ENCODE measurements around the gene ANKRD6. TPM values are rescaled to one million over a fixed set of nuclear protein-coding genes. Genes with fewer than 3 reads are reported as not detected.

The ANKRD6 gene
- total and polyA plus RNA-seq, 8 donors = 6.3 to 14.7 (median 9.6) TPM

DNA sequence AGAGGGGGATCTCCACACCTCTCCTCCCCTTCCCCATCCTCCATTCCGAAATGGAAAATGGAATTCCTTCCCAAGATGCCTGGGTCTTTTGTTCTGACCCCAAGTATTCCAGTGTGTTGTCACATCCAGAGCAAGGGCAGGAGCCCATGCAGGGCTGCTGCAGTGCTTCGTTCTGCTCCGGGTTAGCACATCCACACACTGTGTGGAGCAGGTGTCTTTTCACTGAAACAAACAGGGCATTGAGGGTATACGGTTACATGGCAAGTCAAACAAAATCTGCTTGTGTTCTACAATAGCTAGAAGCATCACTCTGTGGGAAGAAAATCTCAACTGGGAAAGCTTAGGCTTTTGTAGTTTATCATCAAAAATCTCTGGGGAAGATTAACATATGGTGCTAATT is 148.7 kb downstream of the ANKRD6 start:
- no peak overlapping the region for H3K4me3 ChIP-seq
- no peaks in the 10 kb centered on the region for H3K4me1 ChIP-seq
- H3K36me3 ChIP-seq = no peaks in the 10 kb centered on the region
- no peak for DNase-seq
- no peak for ATAC-seq
- FAIRE-seq = no peak
- 85 to 89% methylated on average over 4 of the region's 4 CpGs for WGBS, 2 donors
- intact Hi-C loops (cut with DNase I) = no loop called here
- H3K9me3 ChIP-seq = no peaks in the 10 kb centered on the region
- H3K27ac ChIP-seq = no peak overlapping the region
- H3K27me3 ChIP-seq = no peaks in the 10 kb centered on the region
- TF ChIP-seq, protein P1, sequence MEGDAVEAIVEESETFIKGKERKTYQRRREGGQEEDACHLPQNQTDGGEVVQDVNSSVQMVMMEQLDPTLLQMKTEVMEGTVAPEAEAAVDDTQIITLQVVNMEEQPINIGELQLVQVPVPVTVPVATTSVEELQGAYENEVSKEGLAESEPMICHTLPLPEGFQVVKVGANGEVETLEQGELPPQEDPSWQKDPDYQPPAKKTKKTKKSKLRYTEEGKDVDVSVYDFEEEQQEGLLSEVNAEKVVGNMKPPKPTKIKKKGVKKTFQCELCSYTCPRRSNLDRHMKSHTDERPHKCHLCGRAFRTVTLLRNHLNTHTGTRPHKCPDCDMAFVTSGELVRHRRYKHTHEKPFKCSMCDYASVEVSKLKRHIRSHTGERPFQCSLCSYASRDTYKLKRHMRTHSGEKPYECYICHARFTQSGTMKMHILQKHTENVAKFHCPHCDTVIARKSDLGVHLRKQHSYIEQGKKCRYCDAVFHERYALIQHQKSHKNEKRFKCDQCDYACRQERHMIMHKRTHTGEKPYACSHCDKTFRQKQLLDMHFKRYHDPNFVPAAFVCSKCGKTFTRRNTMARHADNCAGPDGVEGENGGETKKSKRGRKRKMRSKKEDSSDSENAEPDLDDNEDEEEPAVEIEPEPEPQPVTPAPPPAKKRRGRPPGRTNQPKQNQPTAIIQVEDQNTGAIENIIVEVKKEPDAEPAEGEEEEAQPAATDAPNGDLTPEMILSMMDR (IDR thresholded peaks at IDR 0.05) = no peak

DNA sequence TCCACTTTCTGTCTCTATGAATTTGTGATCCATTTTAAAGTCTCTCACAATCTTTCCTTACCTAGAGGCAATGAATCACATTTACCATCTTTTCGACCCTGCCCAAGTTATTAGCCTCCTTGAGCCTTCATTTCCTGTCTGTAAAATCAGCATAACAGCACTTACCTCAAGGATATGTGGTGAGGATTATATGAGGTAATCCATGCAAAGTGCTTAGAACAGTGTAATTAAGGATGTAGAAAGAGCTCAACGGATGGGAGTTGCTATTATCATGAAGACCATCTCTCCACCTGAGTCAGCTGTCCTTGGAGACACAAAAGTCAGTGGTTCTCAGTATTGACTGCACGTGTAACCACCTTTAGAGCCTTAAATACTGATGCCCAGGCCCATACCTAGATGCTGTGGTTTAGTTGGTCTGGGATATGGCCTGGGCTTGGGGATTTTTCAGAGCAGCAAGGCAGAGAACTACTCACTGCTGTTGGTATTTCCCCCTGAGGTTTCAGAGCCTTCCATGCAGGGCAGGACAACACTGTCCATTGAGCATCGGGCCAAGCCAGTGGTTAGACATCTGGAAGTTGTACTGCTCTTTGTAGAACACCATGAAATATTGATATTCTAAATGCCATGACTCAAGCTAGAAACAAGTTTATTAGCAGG is 149.8 kb downstream of the ANKRD6 start:
- FAIRE-seq = no peak
- TF ChIP-seq, protein P1 (IDR thresholded peaks at IDR 0.05) = no peak
- 79 to 82% methylated on average over 4 of the region's 4 CpGs for WGBS, 2 donors

GRCh38 chr6:89583559-89583958 is 150.6 kb downstream of the ANKRD6 start:
- FAIRE-seq = no peak
- Histone ChIP-seq H3K27ac (no peak overlapping the region), H3K36me3 (no peaks in the 10 kb centered on the region), H3K4me1 (no peaks in the 10 kb centered on the region), H3K4me3 (no peak overlapping the region), H3K9me3 (no peaks in the 10 kb centered on the region), H3K27me3 (no peaks in the 10 kb centered on the region)
- 95 to 96% methylated on average over 2 of the region's 2 CpGs for WGBS, 2 donors
- DNase-seq = no peak
- intact Hi-C loops (cut with DNase I) = no loop called here
- ATAC-seq = no peak
- TF ChIP-seq, protein P1 (IDR thresholded peaks at IDR 0.05) = no peak

More for the DNA sequence above, 149.8 kb downstream of the ANKRD6 start:
- Histone ChIP-seq H3K36me3 (no peaks in the 10 kb centered on the region), H3K4me1 (no peaks in the 10 kb centered on the region), H3K9me3 (no peaks in the 10 kb centered on the region), H3K27ac (no peak overlapping the region), H3K27me3 (no peaks in the 10 kb centered on the region), H3K4me3 (no peak overlapping the region)
- DNase-seq (no peak), ATAC-seq (no peak)
- intact Hi-C loops (cut with DNase I) = no loop called here

DNA sequence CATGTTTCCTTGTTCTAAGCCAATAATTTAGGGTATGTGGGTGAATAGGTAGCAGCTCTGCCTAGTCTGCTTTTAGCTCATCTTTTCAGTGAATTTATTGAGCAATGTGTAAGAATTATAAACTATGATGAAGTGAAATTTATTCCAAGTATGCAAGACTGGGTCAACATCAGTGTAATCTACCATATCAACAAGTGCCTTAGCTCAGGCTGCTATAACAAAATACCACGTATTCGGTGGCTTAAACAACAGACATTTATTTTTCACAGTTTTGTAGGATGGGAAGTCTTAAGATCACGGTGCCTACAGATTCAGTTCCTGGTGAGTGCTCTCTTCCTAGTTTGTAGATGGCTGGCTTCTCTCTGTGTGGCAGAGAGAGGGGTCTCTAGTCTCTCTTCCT is 151.6 kb downstream of the ANKRD6 start:
- H3K27ac ChIP-seq = no peak overlapping the region
- no peaks in the 10 kb centered on the region for H3K4me1 ChIP-seq
- no peak overlapping the region for H3K4me3 ChIP-seq
- TF ChIP-seq, protein P1 (IDR thresholded peaks at IDR 0.05) = no peak
- WGBS, 2 donors = 83 to 97% methylated on average over 3 of the region's 3 CpGs
- FAIRE-seq (no peak), DNase-seq (no peak), ATAC-seq (no peak)
- H3K9me3 ChIP-seq = no peaks in the 10 kb centered on the region
- no peaks in the 10 kb centered on the region for H3K36me3 ChIP-seq
- intact Hi-C loops (cut with DNase I) = no loop called here
- H3K27me3 ChIP-seq = no peaks in the 10 kb centered on the region

DNA sequence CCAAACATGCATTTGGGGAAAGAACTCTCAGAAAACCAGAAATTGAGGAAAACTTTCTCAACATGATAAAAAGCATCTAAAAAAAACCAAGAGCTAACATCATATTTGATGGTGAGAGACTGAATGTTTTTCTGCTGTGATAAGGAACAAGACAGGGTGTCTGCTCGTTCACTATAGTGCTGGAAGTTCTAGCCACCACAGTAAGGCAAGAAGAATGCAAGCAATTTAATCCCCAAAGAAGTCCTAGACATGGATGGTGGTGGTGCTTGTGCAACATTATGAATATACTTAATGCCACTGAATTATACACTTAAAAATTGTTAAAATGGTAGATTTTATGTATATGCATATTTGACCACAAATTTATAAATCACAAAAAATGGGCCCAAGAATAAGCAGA is 152.2 kb downstream of the ANKRD6 start:
- no peak for DNase-seq
- Histone ChIP-seq H3K36me3 (no peaks in the 10 kb centered on the region), H3K27me3 (no peaks in the 10 kb centered on the region), H3K27ac (no peak overlapping the region), H3K4me1 (no peaks in the 10 kb centered on the region), H3K9me3 (no peaks in the 10 kb centered on the region), H3K4me3 (no peak overlapping the region)
- WGBS, 2 donors = 81 to 83% methylated on average over 1 of the region's 1 CpG
- ATAC-seq = no peak
- TF ChIP-seq, protein P1 (IDR thresholded peaks at IDR 0.05) = no peak
- intact Hi-C loops (cut with DNase I) = no loop called here
- no peak for FAIRE-seq
